ENCODE measurements around the gene USP37. TPM values are rescaled to one million over a fixed set of nuclear protein-coding genes. Genes with fewer than 3 reads are reported as not detected.

The USP37 gene
- 11.6 and 16.4 TPM in 2 replicates for total RNA-seq (2022)
- Bru-seq, nascent RNA, result percentile 63 among the genes with signal in this experiment
- BruChase-seq, experiment 1, labeled RNA remaining after a 6-hour chase, result percentile 62 among the genes with signal in this experiment
- percentile 70 among the genes with signal in this experiment for BruChase-seq, experiment 2, labeled RNA remaining after a 2-hour chase
- long read RNA-seq, full-length matches to known transcripts, result 8 of 30 reads
- long read RNA-seq, partial matches to known transcripts, result 5 of 30 reads
- long read RNA-seq, other reads (novel, unspliced or antisense), result 17 of 30 reads

DNA sequence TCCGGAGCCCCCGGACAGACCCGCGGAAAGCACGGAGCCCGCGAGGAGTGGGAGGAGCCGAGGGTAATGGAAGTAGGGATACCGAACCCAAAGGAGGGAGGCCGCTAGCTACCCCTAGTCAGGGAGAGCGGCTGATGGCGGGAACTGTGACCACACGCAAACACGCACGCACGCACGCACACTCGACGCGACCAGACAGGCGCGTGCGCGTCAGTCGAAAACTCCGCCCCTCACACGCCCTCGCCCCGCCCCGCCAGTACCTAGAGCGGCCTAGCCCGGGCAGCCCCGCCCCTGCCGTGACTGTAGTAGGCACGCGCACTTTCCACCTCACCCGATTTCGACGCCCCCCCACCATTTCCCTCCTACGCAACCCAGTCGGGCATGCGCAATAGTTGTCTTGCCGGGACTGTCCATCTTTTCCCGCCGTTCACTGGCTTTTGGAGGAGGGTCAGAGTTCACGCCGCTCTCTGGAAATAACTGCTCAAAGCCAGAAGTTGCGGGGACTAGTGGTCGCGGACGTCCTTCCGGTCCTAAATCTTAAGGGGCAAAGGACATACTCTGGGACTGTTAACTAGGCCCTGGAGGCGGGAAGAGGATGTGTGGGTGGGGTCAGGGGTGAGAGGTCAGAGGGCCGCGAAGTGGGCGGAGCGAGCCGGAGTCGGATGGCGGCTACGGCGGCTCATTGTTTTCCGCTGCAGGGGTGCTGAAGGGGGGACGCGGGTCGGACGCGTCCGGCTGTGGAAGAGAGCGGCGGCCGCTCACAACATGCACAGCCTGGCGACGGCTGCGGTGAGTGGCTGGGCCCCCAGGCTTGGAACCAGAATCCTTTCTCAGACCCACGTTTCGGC is at the start of gene USP37, which contains the start of gene CNOT9:
USP37 (minus strand) TSS at position 162 of the 848 bp plus-strand sequence. CDS start 9,698 bp downstream, outside the sequence.
CNOT9 (plus strand) TSS at position 650 of the 848 bp plus-strand sequence; CDS start at position 766, 116 bp downstream.
- Mint-ChIP-seq H3K36me3 (ENCODE audit: insufficient read depth, unreplicated experiment) (peaks cover 21% of the 10 kb centered on the region), H3K4me3 (ENCODE audit: unreplicated experiment) (peak within 1 kb of the TSS; percentile 92), H3K27me3 (ENCODE audit: insufficient read depth, unreplicated experiment) (no peaks in the 10 kb centered on the region), H3K27ac (ENCODE audit: low read depth, unreplicated experiment) (peak within 1 kb of the TSS; percentile 86), H3K4me1 (ENCODE audit: insufficient read depth, unreplicated experiment) (peaks cover 40% of the 10 kb centered on the region), H3K9me3 (ENCODE audit: unreplicated experiment) (no peaks in the 10 kb centered on the region)
- POLR2A ChIA-PET, result interaction anchor here (0.9 to 2.2 kb wide), 5 partner anchors 39 to 282 kb away, joined by 3 to 10 read pairs (median 6); partner anchors contain the start of genes BCS1L, PLCD4 and RNF25
- intact Hi-C loops (cut with micrococcal nuclease), result loop anchor here (2.0 kb wide), 2 partner anchors 80 to 172 kb away; no protein-coding TSS in a partner anchor
- CTCF ChIA-PET, result interaction anchor here (0.9 kb wide), 1 partner anchor 142 kb away, joined by 3 read pairs; the partner anchor contains the start of gene TTLL4
- DNase-seq (ENCODE audit: unreplicated experiment), result peak; percentile 98
- no TSS peak for BruUV-seq (replicated peaks)
- TF ChIP-seq, protein P1, sequence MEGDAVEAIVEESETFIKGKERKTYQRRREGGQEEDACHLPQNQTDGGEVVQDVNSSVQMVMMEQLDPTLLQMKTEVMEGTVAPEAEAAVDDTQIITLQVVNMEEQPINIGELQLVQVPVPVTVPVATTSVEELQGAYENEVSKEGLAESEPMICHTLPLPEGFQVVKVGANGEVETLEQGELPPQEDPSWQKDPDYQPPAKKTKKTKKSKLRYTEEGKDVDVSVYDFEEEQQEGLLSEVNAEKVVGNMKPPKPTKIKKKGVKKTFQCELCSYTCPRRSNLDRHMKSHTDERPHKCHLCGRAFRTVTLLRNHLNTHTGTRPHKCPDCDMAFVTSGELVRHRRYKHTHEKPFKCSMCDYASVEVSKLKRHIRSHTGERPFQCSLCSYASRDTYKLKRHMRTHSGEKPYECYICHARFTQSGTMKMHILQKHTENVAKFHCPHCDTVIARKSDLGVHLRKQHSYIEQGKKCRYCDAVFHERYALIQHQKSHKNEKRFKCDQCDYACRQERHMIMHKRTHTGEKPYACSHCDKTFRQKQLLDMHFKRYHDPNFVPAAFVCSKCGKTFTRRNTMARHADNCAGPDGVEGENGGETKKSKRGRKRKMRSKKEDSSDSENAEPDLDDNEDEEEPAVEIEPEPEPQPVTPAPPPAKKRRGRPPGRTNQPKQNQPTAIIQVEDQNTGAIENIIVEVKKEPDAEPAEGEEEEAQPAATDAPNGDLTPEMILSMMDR (IDR thresholded peaks at IDR 0.05; ENCODE audit: unreplicated experiment), result no peak

- intact Hi-C loops (cut with micrococcal nuclease), result no loop called here
- no peaks in the 10 kb centered on the region for H3K4me1 Mint-ChIP-seq (ENCODE audit: insufficient read depth, unreplicated experiment)
- ChIA-PET CTCF (interaction anchor here (0.6 kb wide), 1 partner anchor 19 kb away, joined by 5 read pairs; no protein-coding TSS in a partner anchor), POLR2A (interaction anchor here (1.3 kb wide), 1 partner anchor 114 kb away, joined by 3 read pairs; no protein-coding TSS in a partner anchor)
- no TSS peak for BruUV-seq (replicated peaks)
- no peak for DNase-seq (ENCODE audit: unreplicated experiment)
- TF ChIP-seq, protein P1 (IDR thresholded peaks at IDR 0.05; ENCODE audit: unreplicated experiment), result no peak
- H3K9me3 Mint-ChIP-seq (ENCODE audit: unreplicated experiment), result no peaks in the 10 kb centered on the region
- H3K27me3 Mint-ChIP-seq (ENCODE audit: insufficient read depth, unreplicated experiment), result no peaks in the 10 kb centered on the region
- no peaks in the 10 kb centered on the region for H3K36me3 Mint-ChIP-seq (ENCODE audit: insufficient read depth, unreplicated experiment)
- no peak overlapping the region for H3K27ac Mint-ChIP-seq (ENCODE audit: low read depth, unreplicated experiment)
- no peak overlapping the region for H3K4me3 Mint-ChIP-seq (ENCODE audit: unreplicated experiment)
Observed at GRCh38 chr2:218615868-218616315, 47.7 kb upstream of the USP37 start.

- Mint-ChIP-seq H3K4me1 (ENCODE audit: insufficient read depth, unreplicated experiment) (peaks cover 32% of the 10 kb centered on the region), H3K36me3 (ENCODE audit: insufficient read depth, unreplicated experiment) (no peaks in the 10 kb centered on the region), H3K27me3 (ENCODE audit: insufficient read depth, unreplicated experiment) (no peaks in the 10 kb centered on the region), H3K27ac (ENCODE audit: low read depth, unreplicated experiment) (peak within 1 kb of the TSS; percentile 92), H3K4me3 (ENCODE audit: unreplicated experiment) (peak within 1 kb of the TSS; percentile 36), H3K9me3 (ENCODE audit: unreplicated experiment) (no peaks in the 10 kb centered on the region)
- CTCF ChIA-PET, result interaction anchor here (0.6 to 2.8 kb wide), 9 partner anchors 11 to 1366 kb away, joined by 3 to 10 read pairs (median 3); no protein-coding TSS in a partner anchor
- intact Hi-C loops (cut with micrococcal nuclease), result no loop called here
- no TSS peak for BruUV-seq (replicated peaks)
- DNase-seq (ENCODE audit: unreplicated experiment), result peak; percentile 79
- POLR2A ChIA-PET, result interaction anchor here (0.5 to 2.6 kb wide), 13 partner anchors 11 to 388 kb away, joined by 3 to 13 read pairs (median 5); partner anchors contain the start of genes BCS1L, USP37 and ZNF142
- TF ChIP-seq, protein P1 (IDR thresholded peaks at IDR 0.05; ENCODE audit: unreplicated experiment), result no peak
Observed at GRCh38 chr2:218607436-218608115, 39.4 kb upstream of the USP37 start, which contains the start of gene PLCD4. Gene PLCD4, plus strand, starts transcription at chr2:218607899. Its CDS starts 7,841 bp downstream, at chr2:218615740.
